T47D (cell line): ENCODE results near the gene AGAP3.

Experiments
- DNase-seq, 2 experiments: peaks; one replicate each; pipeline versions ENCODE4 v3.0.0 to v3.0.0-alpha.2; 2011 to 2012; ENCODE audit warnings: low read depth in 1 of 2, low spot score in 1 of 2
- JUND ChIP-seq: IDR thresholded peaks from 2 replicates; pipeline ENCODE4 v1.6.1; 2012; ENCODE audit warnings: low read depth
- in situ Hi-C: cut with HindIII; loops from 2 replicates; pipeline ENCODE4 v1.10.0; 2016; ENCODE audit warnings: low sequenced_read_pairs, low pct_unique_long_range_greater_than_20kb

Gene AGAP3

GRCh38 chr7:151048911-151049463 is 37.3 kb upstream of the AGAP3 start:
- in situ Hi-C loops = no loop called here
- no peak for DNase-seq
- TF ChIP-seq JUND = no peak

DNA sequence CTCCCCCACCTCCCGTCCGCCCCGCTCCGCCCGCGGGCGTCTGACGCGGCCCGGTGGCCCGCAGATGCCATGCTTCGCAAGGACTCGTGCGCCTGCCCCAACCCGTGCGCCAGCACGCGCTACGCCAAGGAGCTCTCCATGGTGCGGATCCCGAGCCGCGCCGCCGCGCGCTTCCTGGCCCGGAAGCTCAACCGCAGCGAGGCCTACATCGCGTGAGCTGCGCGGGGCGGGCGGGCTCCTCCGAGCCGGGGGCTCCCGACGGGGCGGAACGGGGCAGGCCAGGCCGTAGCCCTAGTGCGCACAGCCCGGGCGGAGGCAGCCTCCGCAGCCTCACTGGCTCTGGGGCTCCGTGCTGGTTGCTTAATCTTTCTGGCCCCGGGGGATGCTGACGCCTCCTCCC is 35.2 kb upstream of the AGAP3 start:
- in situ Hi-C loops = no loop called here
- TF ChIP-seq JUND = no peak

DNA sequence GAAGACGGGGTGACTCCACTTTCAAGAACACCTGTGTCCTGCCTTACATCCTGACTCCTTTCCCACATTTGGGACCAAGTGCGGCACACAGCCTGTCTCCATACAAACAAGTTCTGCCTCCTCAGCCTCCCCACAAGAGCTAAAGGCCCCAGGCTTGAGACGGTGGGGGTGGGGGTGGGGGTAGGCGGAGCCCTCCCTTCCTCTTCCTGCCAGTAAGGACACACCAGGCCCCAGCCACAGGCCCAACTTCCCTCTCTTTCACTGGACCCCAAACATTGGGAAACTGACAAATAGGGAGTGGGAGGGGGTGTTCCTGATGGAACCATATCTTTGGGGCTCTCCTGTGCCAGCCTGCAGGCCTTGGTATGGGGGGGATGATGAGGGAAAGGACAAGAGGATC is 33.2 kb upstream of the AGAP3 start:
- in situ Hi-C loops = no loop called here
- TF ChIP-seq JUND = no peak
- no peak for DNase-seq

More for the DNA sequence above, 35.2 kb upstream of the AGAP3 start:
- no peak for DNase-seq

- in situ Hi-C loops = no loop called here
- TF ChIP-seq JUND = no peak
- no peak for DNase-seq
Observed at GRCh38 chr7:151053751-151054150, 32.5 kb upstream of the AGAP3 start.

DNA sequence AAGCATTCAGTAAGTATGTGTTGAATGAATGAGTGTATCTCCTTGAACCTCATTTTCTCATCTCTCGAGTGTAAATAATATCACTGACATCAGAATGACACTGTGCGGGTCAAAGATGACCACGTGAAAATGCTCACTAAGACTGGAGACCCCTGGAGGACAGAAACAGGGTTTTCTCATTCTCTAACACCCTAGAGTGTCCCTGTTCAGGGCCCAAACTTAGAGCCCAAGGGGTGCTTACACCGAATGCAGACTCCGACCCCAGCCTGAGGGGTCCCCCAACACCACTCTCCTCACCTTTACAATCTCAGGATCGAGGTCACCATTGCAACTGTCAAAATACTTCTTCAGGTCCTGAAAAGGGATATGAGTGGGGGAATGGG is 30.0 kb upstream of the AGAP3 start:
- no peak for DNase-seq
- in situ Hi-C loops = no loop called here
- TF ChIP-seq JUND = no peak

DNA sequence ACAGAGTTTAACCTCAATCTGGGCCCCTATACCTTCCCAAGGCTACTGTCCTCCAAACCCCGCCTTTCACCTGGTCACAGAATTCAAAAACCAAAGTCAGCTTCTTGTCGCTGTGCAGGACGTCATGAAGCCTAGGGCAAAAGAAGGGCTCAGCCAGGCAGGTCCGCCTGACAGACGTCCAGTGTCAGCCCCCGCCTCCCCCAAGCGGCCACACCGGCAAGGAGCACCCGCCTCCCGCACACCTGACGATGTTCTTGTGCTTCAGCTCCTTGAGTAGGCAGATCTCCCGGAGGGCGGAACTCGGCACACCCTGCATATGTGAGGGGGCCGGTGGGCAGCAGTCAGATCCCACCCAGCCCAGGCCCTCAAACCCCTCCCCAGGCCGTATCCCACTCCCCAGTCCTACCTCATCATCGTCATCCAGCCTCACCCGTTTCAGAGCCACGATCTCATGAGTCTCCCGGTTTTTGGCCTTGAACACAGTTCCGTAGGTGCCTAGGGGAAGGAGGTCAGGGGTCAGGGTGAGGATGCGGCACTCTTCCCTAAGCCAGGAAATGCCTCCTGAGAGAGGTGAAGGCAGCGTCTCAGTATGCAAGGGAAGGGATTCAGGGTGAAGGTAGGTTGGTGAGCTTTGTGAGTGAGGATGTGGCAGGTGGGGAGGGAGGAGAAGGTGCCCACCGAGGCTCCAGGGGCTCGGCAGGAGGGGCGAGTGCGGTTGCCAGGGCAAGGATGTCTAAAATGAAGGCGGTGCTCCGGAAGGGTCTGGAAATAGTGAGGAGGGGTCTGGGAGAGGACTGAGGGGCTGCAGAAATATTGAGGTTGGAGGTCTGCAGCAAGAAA is 29.4 kb upstream of the AGAP3 start:
- TF ChIP-seq JUND = no peak
- in situ Hi-C loops = no loop called here
- DNase-seq = no peak

DNA sequence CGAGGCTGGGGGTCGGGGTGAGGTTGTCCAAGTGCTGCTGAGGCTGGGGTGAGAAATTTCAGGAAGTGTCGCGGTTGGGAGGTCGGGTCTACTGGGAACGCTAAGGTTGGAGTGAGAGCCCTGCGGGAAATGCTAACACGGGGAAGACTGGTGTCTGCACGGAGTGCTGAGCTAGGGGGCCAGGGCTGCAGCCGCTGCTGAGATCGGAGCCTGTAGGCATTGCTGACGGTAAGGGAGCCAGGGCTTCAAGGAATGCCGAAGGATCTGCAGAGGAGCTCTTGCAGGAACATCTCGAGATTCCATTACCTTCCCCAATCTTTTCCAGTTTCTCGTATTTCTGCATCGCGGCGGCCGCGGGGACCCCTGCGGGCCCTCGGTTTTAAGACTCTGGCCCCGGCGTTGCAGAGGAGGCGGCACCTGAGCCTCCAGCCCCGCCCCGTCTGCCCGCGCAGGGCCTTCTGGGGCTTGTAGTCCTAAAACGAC is 28.7 kb upstream of the AGAP3 start, which contains the start of gene CDK5:
Gene CDK5 (minus strand): TSS at position 392 of the 483 bp plus-strand sequence. CDS start 49 bp downstream, at position 343.
- in situ Hi-C loops = no loop called here
- no peak for TF ChIP-seq JUND
- no peak for DNase-seq

DNA sequence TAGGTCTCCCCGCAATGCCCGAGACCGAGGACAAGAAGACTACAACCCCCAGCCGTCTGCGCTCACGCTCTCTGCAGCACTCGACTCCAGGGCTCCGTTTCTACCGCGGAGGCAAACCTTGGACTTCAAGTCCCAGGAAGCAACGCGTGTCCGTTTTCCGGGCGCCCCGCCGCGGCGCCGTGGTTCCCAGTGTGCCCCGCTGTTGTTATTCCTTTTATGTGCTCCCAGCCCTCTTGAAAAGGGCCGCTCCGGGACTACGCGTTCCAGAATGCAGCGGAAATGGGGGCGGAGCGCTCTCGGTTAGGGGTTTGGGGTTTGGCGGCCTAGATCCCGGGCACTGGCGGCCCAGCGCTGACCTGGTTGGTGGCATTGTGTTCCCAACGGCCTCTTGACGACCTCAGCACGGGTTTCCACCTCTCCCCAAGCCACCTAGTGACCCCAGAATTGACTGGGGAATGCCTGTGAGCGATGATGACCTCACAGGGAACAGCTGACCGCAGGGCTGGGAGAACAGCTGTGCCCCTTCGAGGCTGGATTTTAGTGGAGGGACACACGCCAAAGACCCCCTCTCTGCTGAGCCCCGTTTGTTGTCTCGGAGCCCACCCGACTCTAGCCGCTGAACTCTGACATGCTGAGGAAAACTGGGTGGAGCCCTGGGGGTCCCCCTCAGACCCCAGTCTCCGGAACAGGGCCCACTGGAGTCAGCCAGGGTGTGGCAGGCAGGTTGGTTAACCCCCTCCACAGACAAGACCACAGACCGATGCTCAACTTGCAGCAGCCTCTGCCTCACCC is 28.1 kb upstream of the AGAP3 start:
- DNase-seq = peak; percentile 97 to 99
- in situ Hi-C loops = no loop called here

GRCh38 chr7:151058781-151059366 is 27.4 kb upstream of the AGAP3 start:
- in situ Hi-C loops = no loop called here
- TF ChIP-seq JUND = no peak
- DNase-seq = no peak

More for the DNA sequence above, 28.1 kb upstream of the AGAP3 start:
- no peak for TF ChIP-seq JUND

- no peak for TF ChIP-seq JUND
- in situ Hi-C loops = no loop called here
- peak; percentile 76 to 81 for DNase-seq
Observed at GRCh38 chr7:151059367-151060112, 26.7 kb upstream of the AGAP3 start, which contains the start of gene SLC4A2. TSS of gene SLC4A2 (plus strand) at chr7:151059589. CDS start at chr7:151061988, 2,399 bp downstream.

DNA sequence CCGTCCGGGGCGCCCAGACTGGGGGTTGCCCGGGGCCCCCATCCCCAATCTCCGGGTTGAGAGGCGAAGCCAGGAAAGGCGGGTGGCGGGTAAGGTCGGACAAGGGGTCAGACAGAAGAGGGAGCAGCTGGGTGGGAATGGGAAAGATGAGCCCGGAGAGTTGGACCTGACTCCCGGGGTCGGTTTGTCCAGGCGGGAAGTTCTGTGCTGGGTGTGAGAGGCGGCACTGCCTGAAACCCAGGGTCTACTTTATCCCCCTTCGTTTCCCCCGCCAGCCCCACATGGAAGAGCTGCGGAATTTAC is 26.2 kb upstream of the AGAP3 start:
- no peak for DNase-seq
- TF ChIP-seq JUND = no peak
- in situ Hi-C loops = no loop called here
